HCT116 (cell line): ENCODE measurements around the gene TMPRSS3. TPM values are rescaled to one million over a fixed set of nuclear protein-coding genes. Genes with fewer than 3 reads are reported as not detected.

Experiments used
- ATAC-seq: fragments of 200-7000 bp; cut with Tn5 transposase; 2 replicates; pipeline ENCODE4 v1.9.1; 2020; ENCODE audit warnings: mild to moderate bottlenecking, moderate library complexity
- BruUV-seq: library from RNA; stranded (reverse); fragments of 400-500 nt; replicated peaks from 2 replicates; lab custom pipeline; 2021; lab: Mats Ljungman, UMichigan
- CTCF ChIA-PET: fragments of 300-600 bp; sonication (Branson Sonifier 250); formaldehyde crosslinking; loops from one replicate; lab custom pipeline; 2021; ENCODE audit warnings: antibody characterized with exemption; lab: Charles Lee
- POLR2A ChIA-PET: fragments of 300-600, 350-600 bp; sonication (Branson Sonifier 250); formaldehyde crosslinking; loops from one replicate; lab custom pipeline; 2021; ENCODE audit warnings: antibody characterized with exemption; lab: Charles Lee
- RAD21 ChIA-PET, 2 experiments: fragments of 300-600 bp; sonication (Branson Sonifier 250); formaldehyde crosslinking; loops; one replicate each; lab custom pipeline; 2023; ENCODE audit warnings: low total read pairs in 2 of 2; ENCODE audit not compliant: uncharacterized antibody in 2 of 2, unreplicated experiment in 2 of 2, low non-redundant PET in 1 of 2; lab: Charles Lee
- DNase-seq: peaks from one replicate; pipeline ENCODE4 v3.0.0-alpha.2; 2010; ENCODE audit warnings: low read depth, low spot score
- H2AFZ ChIP-seq: fragments of 200-600 bp; shearing (Covaris generic), sonication (generic); 2 replicates; pipeline ENCODE4 v1.6.1; 2017; ENCODE audit warnings: low read depth, mixed run types, mixed read lengths, antibody characterized with exemption, low read length; ENCODE audit not compliant: poor library complexity, severe bottlenecking
- H3K27ac ChIP-seq: 2 replicates; pipeline ENCODE4 v1.5.1; 2012; ENCODE audit warnings: low read depth, low read length
- H3K27me3 ChIP-seq: fragments of 200-600 bp; sonication (generic); 2 replicates; pipeline ENCODE4 v1.6.1; 2016; ENCODE audit warnings: mixed run types, low read length, mixed read lengths; ENCODE audit not compliant: insufficient read depth
- H3K36me3 ChIP-seq, 2 experiments: fragments of 200-500 bp in 1 of 2; fragments of 200-600 bp in 1 of 2; sonication (Bioruptor generic) in 1 of 2; sonication (generic) in 1 of 2; 2 replicates each; pipeline versions ENCODE4 v1.5.1 to v1.6.1; 2014 to 2016; ENCODE audit warnings: low read length in 2 of 2, inconsistent platforms in 1 of 2, mixed read lengths in 1 of 2, mixed run types in 1 of 2; ENCODE audit not compliant: insufficient read depth in 2 of 2, control insufficient read depth in 1 of 2
- H3K4me1 ChIP-seq, 2 experiments: fragments of 200-600 bp in 1 of 2; sonication (generic) in 1 of 2; 2 replicates each; pipeline versions ENCODE4 v1.5.1 to v1.6.1; 2012 to 2017; ENCODE audit warnings: low read length in 2 of 2, inconsistent platforms in 1 of 2, mild to moderate bottlenecking in 1 of 2, mixed read lengths in 1 of 2, mixed run types in 1 of 2, moderate library complexity in 1 of 2; ENCODE audit not compliant: insufficient read depth in 2 of 2, control insufficient read depth in 1 of 2
- H3K4me2 ChIP-seq: fragments of 200-600 bp; sonication (generic); 2 replicates; pipeline ENCODE4 v1.6.1; 2017; ENCODE audit warnings: mixed run types, low read length, mixed read lengths
- H3K4me3 ChIP-seq, 2 experiments: fragments of 200-600 bp in 1 of 2; sonication (generic) in 1 of 2; replicated peaks in 1 of 2; 2 replicates each; pipeline ENCODE4 v1.5.1; 2011 to 2016; ENCODE audit warnings: low read length in 2 of 2, control low read depth in 1 of 2, low read depth in 1 of 2, mild to moderate bottlenecking in 1 of 2, mixed read lengths in 1 of 2, mixed run types in 1 of 2
- H3K79me2 ChIP-seq: fragments of 200-600 bp; sonication (generic); 2 replicates; pipeline ENCODE4 v1.6.1; 2017; ENCODE audit warnings: mild to moderate bottlenecking, mixed run types, low read length, moderate library complexity, mixed read lengths; ENCODE audit not compliant: insufficient read depth
- H3K9ac ChIP-seq: fragments of 200-600 bp; sonication (generic); 2 replicates; pipeline ENCODE4 v1.6.1; 2016; ENCODE audit warnings: low read length, mixed read lengths
- H3K9me2 ChIP-seq: fragments of 200-600 bp; sonication (generic), shearing (Covaris generic); 2 replicates; pipeline ENCODE4 v1.6.1; 2017; ENCODE audit warnings: mixed run types, mild to moderate bottlenecking, moderate library complexity; ENCODE audit not compliant: insufficient read depth
- H3K9me3 ChIP-seq, 2 experiments: fragments of 200-500 bp in 1 of 2; fragments of 200-600 bp in 1 of 2; sonication (Bioruptor generic) in 1 of 2; sonication (generic) in 1 of 2; 2 replicates each; pipeline ENCODE4 v1.6.1; 2014 to 2017; ENCODE audit warnings: low read length in 2 of 2, mixed read lengths in 2 of 2, inconsistent platforms in 1 of 2, low read depth in 1 of 2, mild to moderate bottlenecking in 1 of 2, mixed run types in 1 of 2, moderate library complexity in 1 of 2; ENCODE audit not compliant: control insufficient read depth in 1 of 2, insufficient read depth in 1 of 2
- H4K20me1 ChIP-seq: fragments of 200-600 bp; sonication (generic), shearing (Covaris generic); 2 replicates; pipeline ENCODE4 v1.6.1; 2017; ENCODE audit warnings: mixed run types, mild to moderate bottlenecking, moderate library complexity; ENCODE audit not compliant: insufficient read depth
- CEBPB ChIP-seq: IDR thresholded peaks from 2 replicates; pipeline ENCODE4 v1.6.1; 2012; ENCODE audit warnings: low read depth
- EGR1 ChIP-seq: IDR thresholded peaks from 2 replicates; pipeline ENCODE4 v1.6.1; 2012; ENCODE audit warnings: low read depth
- EZH2phosphoT487 ChIP-seq: fragments of 200-600 bp; IDR thresholded peaks from 2 replicates; pipeline ENCODE4 v1.6.1; 2018; ENCODE audit warnings: antibody characterized with exemption, borderline replicate concordance
- JUND ChIP-seq: IDR thresholded peaks from 2 replicates; pipeline ENCODE4 v1.6.1; 2012
- POLR2A ChIP-seq: IDR thresholded peaks from 2 replicates; pipeline ENCODE4 v1.7.0; 2011; ENCODE audit warnings: borderline replicate concordance; ENCODE audit not compliant: insufficient read depth, insufficient read length; ENCODE audit errors: extremely low read depth
- POLR2AphosphoS5 ChIP-seq: IDR thresholded peaks from 2 replicates; pipeline ENCODE4 v1.6.1; 2011; ENCODE audit warnings: mild to moderate bottlenecking, low read depth, low read length, moderate library complexity
- RAD21 ChIP-seq: IDR thresholded peaks from 2 replicates; pipeline ENCODE4 v1.6.1; 2012; ENCODE audit warnings: low read depth, mild to moderate bottlenecking
- SP1 ChIP-seq: IDR thresholded peaks from 2 replicates; pipeline ENCODE4 v1.6.1; 2012; ENCODE audit warnings: low read depth
- YY1 ChIP-seq: IDR thresholded peaks from 2 replicates; pipeline ENCODE4 v1.6.1; 2011; ENCODE audit warnings: low read length, low read depth, moderate library complexity, mild to moderate bottlenecking; ENCODE audit not compliant: insufficient replicate concordance; ENCODE audit errors: extremely low read depth
- ZFX ChIP-seq: fragments of 450-650 bp; IDR thresholded peaks from 2 replicates; pipeline ENCODE4 v1.6.1; 2017
- ZNF274 ChIP-seq: fragments of 200-500 bp; sonication (Bioruptor generic); IDR thresholded peaks from 2 replicates; pipeline ENCODE4 v1.6.1; 2014; ENCODE audit warnings: mild to moderate bottlenecking, low read depth, low read length, inconsistent platforms
- intact Hi-C: fragments of 100-400 bp; cut with micrococcal nuclease; formaldehyde crosslinking; loops from 2 replicates; pipeline ENCODE4 v1.10.0; 2022
- total RNA-seq: library from RNA; stranded (reverse); gene quantifications from one replicate; pipeline ENCODE4 v1.2.1, GENCODE V29; 2021; ENCODE audit not compliant: unreplicated experiment
- TF ChIP-seq, protein P1 (sequence below), 3 experiments: fragments of 200-600 bp in 1 of 3; sonication (generic) in 1 of 3; IDR thresholded peaks in 2 of 3; conservative IDR thresholded peaks in 1 of 3; 2 replicates each; pipeline ENCODE4 v1.5.1; 2012 to 2017; ENCODE audit warnings: low read depth in 2 of 3, low read length in 2 of 3, antibody characterized with exemption in 1 of 3, borderline replicate concordance in 1 of 3, control low read depth in 1 of 3, mild to moderate bottlenecking in 1 of 3, mixed read lengths in 1 of 3, mixed run types in 1 of 3, moderate library complexity in 1 of 3; ENCODE audit not compliant: insufficient read depth in 1 of 3
- TF ChIP-seq, protein P2 (sequence below): IDR thresholded peaks from 2 replicates; pipeline ENCODE4 v1.6.1; 2012; ENCODE audit warnings: low read depth

Gene TMPRSS3
- total RNA-seq, 1 experiment from 2014 or later, result not detected

DNA sequence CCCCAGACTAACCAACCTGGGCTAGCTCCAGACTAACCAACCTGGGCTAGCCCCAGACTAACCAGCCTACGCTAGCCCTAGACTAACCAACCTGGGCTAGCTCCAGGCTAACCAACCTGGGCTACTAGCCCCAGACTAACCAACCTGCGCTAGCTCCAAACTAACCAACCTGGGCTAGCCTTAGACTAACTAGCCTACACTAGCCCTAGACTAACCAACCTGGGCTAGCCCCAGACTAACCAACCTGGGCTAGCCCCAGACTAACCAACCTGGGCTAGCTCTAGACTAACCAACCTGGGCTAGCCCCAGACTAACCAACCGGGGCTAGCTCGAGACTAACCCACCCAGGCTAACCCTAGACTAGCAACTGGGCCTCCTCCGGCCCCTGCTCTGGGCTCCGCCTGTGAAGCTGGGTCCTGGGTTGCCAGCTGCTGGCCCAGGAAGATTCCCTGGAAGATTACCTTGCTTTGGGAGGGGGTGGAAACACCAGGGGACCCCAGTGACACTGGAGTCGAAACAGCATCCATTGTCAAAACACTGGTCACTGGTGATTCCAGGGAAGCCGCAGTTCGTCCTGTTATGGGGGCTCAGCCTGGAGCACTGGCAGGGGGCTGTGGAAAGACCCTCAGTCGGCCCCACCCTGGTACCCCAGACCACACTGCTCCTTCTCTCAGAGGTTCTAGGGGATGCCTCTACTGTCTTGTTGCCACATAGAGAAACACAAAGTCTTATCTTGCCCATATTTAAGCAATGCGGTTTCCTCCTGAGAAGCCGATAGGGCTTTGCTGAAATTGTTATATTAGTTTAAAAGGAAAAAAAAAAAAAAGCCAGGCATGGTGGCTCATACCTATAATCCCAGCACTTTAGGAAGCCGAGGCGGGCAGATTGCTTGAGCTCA is 46.2 kb downstream of the TMPRSS3 start:
- Histone ChIP-seq H3K4me3 (no peak overlapping the region), H3K4me2 (no peak overlapping the region), H3K27ac (no peak overlapping the region), H3K27me3 (no peaks in the 10 kb centered on the region), H4K20me1 (no peaks in the 10 kb centered on the region), H3K36me3 (no peaks in the 10 kb centered on the region), H3K9ac (no peak overlapping the region), H3K4me1 (no peaks in the 10 kb centered on the region), H2AFZ (no peak overlapping the region), H3K9me3 (no peaks in the 10 kb centered on the region), H3K9me2 (no peaks in the 10 kb centered on the region), H3K79me2 (no peaks in the 10 kb centered on the region)
- ATAC-seq (no peak), DNase-seq (no peak)
- ChIA-PET RAD21 (no interaction called here), CTCF (interaction anchor here (1.7 kb wide), 1 partner anchor 40 kb away, joined by 3 read pairs; no protein-coding TSS in a partner anchor), POLR2A (no interaction called here)
- BruUV-seq, result no TSS peak
- intact Hi-C loops, result no loop called here
- TF ChIP-seq YY1 (no peak), POLR2AphosphoS5 (no peak), SP1 (no peak)
- TF ChIP-seq, protein P1, sequence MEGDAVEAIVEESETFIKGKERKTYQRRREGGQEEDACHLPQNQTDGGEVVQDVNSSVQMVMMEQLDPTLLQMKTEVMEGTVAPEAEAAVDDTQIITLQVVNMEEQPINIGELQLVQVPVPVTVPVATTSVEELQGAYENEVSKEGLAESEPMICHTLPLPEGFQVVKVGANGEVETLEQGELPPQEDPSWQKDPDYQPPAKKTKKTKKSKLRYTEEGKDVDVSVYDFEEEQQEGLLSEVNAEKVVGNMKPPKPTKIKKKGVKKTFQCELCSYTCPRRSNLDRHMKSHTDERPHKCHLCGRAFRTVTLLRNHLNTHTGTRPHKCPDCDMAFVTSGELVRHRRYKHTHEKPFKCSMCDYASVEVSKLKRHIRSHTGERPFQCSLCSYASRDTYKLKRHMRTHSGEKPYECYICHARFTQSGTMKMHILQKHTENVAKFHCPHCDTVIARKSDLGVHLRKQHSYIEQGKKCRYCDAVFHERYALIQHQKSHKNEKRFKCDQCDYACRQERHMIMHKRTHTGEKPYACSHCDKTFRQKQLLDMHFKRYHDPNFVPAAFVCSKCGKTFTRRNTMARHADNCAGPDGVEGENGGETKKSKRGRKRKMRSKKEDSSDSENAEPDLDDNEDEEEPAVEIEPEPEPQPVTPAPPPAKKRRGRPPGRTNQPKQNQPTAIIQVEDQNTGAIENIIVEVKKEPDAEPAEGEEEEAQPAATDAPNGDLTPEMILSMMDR (IDR thresholded peaks at IDR 0.05 in 2 of 3, conservative IDR thresholded peaks at IDR 0.05 in 1 of 3; ENCODE audit: borderline replicate concordance in 1 of 3, insufficient read depth in 1 of 3, low read depth in 2 of 3, low read length in 2 of 3), result no peak

DNA sequence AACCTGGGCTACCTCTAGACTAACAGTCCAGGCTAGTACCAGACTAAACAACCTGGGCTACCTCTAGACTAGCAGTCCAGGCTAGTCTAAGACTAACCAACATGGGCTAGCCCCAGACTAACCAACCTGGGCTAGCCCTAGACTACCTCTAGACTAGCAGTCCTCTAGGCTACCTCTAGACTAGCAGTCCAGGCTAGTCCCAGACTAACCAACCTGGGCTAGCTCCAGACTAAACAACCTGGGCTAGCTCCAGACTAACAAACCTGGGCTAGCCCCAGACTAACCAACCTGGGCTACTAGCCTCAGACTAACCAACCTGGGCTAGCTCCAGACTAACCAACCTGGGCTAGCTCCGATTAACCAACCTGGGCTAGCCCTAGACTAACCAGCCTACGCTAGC is 47.1 kb downstream of the TMPRSS3 start:
- H2AFZ ChIP-seq, result no peak overlapping the region
- H3K79me2 ChIP-seq, result no peaks in the 10 kb centered on the region
- no peaks in the 10 kb centered on the region for H4K20me1 ChIP-seq
- no peak for DNase-seq
- no TSS peak for BruUV-seq
- H3K9ac ChIP-seq, result no peak overlapping the region
- no peaks in the 10 kb centered on the region for H3K4me1 ChIP-seq
- H3K36me3 ChIP-seq, result no peaks in the 10 kb centered on the region
- intact Hi-C loops, result no loop called here
- no peak overlapping the region for H3K27ac ChIP-seq
- no peak overlapping the region for H3K4me3 ChIP-seq
- ChIA-PET RAD21 (no interaction called here), POLR2A (no interaction called here), CTCF (interaction anchor here (1.7 kb wide), 1 partner anchor 39 kb away, joined by 3 read pairs; no protein-coding TSS in a partner anchor)
- no peaks in the 10 kb centered on the region for H3K9me3 ChIP-seq
- H3K9me2 ChIP-seq, result no peaks in the 10 kb centered on the region
- H3K4me2 ChIP-seq, result no peak overlapping the region
- H3K27me3 ChIP-seq, result no peaks in the 10 kb centered on the region
- ATAC-seq, result no peak
- TF ChIP-seq ZNF274 (no peak), EGR1 (no peak), ZFX (no peak), CEBPB (no peak), RAD21 (no peak), YY1 (no peak), POLR2A (no peak), JUND (no peak), EZH2phosphoT487 (no peak)
- TF ChIP-seq, protein P2, sequence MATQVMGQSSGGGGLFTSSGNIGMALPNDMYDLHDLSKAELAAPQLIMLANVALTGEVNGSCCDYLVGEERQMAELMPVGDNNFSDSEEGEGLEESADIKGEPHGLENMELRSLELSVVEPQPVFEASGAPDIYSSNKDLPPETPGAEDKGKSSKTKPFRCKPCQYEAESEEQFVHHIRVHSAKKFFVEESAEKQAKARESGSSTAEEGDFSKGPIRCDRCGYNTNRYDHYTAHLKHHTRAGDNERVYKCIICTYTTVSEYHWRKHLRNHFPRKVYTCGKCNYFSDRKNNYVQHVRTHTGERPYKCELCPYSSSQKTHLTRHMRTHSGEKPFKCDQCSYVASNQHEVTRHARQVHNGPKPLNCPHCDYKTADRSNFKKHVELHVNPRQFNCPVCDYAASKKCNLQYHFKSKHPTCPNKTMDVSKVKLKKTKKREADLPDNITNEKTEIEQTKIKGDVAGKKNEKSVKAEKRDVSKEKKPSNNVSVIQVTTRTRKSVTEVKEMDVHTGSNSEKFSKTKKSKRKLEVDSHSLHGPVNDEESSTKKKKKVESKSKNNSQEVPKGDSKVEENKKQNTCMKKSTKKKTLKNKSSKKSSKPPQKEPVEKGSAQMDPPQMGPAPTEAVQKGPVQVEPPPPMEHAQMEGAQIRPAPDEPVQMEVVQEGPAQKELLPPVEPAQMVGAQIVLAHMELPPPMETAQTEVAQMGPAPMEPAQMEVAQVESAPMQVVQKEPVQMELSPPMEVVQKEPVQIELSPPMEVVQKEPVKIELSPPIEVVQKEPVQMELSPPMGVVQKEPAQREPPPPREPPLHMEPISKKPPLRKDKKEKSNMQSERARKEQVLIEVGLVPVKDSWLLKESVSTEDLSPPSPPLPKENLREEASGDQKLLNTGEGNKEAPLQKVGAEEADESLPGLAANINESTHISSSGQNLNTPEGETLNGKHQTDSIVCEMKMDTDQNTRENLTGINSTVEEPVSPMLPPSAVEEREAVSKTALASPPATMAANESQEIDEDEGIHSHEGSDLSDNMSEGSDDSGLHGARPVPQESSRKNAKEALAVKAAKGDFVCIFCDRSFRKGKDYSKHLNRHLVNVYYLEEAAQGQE, result no peak
